DOHH2 (cell line): ENCODE data around the gene PLS3.

Experiments
- CTCF ChIP-seq: fragments of 200-600 bp; sonication (generic); IDR thresholded peaks from one replicate; pipeline ENCODE4 v1.5.1; 2014; ENCODE audit warnings: antibody characterized with exemption, mild to moderate bottlenecking, low read depth, low read length; ENCODE audit not compliant: poor library complexity, severe bottlenecking
- EZH2phosphoT487 ChIP-seq: fragments of 200-600 bp; sonication (generic); IDR thresholded peaks from 2 replicates; pipeline ENCODE4 v1.6.1; 2017; ENCODE audit warnings: borderline replicate concordance, mild to moderate bottlenecking, antibody characterized with exemption, low read length, moderate library complexity, mixed read lengths

DNA sequence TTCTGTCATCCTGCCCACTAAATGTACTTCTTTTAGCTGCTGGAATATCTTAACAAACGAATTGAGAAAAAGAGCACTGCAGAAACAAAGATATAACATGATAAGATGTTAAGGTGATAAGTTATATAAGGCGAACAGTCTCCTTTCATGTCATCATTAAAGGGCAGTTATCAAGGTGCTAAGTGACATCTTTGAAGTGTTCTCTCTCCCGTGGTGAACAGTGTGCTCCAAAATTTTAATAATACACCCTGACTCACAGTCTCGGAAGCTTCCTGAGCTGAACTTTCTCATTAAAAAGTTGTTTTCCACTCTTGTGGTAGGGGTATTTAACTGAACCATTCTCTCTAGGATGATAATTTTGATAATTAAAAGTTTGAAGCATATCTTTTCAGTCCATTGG lies 61.6 kb downstream of the PLS3 start:
- no peak for TF ChIP-seq CTCF
- no peak for TF ChIP-seq EZH2phosphoT487
